Keratinocyte (primary cell): ENCODE measurements around the gene SMTNL1.

ENCODE experiments used
- EZH2 ChIP-seq: IDR thresholded peaks from one replicate; pipeline ENCODE4 v1.6.1; 2012; ENCODE audit warnings: inconsistent platforms, mild to moderate bottlenecking, low read length, moderate library complexity
- TF ChIP-seq, protein P1 (sequence below), 3 experiments: IDR thresholded peaks in 1 of 3; conservative IDR thresholded peaks in 1 of 3; optimal IDR thresholded peaks in 1 of 3; 2 replicates in 2 of 3; 3 replicates in 1 of 3; pipeline versions ENCODE3 to v1.5.1; 2011; ENCODE audit warnings: low read length in 3 of 3, mild to moderate bottlenecking in 3 of 3, moderate library complexity in 2 of 3, control low read depth in 1 of 3, inconsistent platforms in 1 of 3; ENCODE audit not compliant: insufficient read depth in 2 of 3; ENCODE audit errors: extremely low read depth in 1 of 3

DNA sequence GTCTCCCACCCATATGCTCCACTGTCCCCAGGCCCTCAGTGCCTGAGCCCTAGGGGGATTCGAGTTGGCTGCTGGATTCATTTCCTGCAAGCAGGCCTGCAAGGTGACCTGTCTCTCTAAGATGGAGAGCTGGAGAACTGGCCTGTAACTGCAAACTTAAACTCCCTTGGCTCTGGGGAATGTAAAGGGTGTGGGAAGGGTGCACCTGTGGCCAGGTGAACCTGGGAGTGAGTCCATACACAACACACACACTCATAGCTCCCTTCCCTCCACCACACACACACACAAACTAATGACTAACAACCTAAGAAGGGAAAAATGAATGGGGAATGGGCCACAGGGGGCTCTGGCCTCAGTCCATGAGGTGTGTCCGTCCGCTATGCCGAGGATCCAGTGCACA, 14.5 kb downstream of the SMTNL1 start:
- TF ChIP-seq, protein P1, sequence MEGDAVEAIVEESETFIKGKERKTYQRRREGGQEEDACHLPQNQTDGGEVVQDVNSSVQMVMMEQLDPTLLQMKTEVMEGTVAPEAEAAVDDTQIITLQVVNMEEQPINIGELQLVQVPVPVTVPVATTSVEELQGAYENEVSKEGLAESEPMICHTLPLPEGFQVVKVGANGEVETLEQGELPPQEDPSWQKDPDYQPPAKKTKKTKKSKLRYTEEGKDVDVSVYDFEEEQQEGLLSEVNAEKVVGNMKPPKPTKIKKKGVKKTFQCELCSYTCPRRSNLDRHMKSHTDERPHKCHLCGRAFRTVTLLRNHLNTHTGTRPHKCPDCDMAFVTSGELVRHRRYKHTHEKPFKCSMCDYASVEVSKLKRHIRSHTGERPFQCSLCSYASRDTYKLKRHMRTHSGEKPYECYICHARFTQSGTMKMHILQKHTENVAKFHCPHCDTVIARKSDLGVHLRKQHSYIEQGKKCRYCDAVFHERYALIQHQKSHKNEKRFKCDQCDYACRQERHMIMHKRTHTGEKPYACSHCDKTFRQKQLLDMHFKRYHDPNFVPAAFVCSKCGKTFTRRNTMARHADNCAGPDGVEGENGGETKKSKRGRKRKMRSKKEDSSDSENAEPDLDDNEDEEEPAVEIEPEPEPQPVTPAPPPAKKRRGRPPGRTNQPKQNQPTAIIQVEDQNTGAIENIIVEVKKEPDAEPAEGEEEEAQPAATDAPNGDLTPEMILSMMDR (optimal IDR thresholded peaks at IDR 0.05 in 1 of 3, IDR thresholded peaks at IDR 0.05 in 1 of 3, conservative IDR thresholded peaks at IDR 0.05 in 1 of 3; ENCODE audit: extremely low read depth in 1 of 3, insufficient read depth in 2 of 3, low read length in 3 of 3): no peak
- TF ChIP-seq EZH2: no peak
